T-cell (primary cell): ENCODE results near the gene SPATA19. TPM values are rescaled to one million over a fixed set of nuclear protein-coding genes. Genes with fewer than 3 reads are reported as not detected.

Source experiments
- ATAC-seq, 4 experiments: fragments of 200-7000 bp in 3 of 4; fragments of 150-1000 bp in 1 of 4; cut with Tn5 transposase; replicated peaks in 1 of 4; 1 replicate in 3 of 4; 2 replicates in 1 of 4; pipeline ENCODE4 v1.10.0; 2021; ENCODE audit warnings: moderate library complexity in 3 of 4, mild to moderate bottlenecking in 2 of 4, moderate number of reproducible peaks in 1 of 4
- CTCF ChIA-PET, 2 donors: fragments of 300-600 bp; sonication (Branson Sonifier 250); formaldehyde crosslinking; loops; one replicate each; lab custom pipeline; 2022; ENCODE audit warnings: antibody characterized with exemption in 2 of 2; lab: Charles Lee
- POLR2A ChIA-PET, 2 donors: fragments of 300-600 bp; sonication (Branson Sonifier 250); formaldehyde crosslinking; loops; one replicate each; lab custom pipeline; 2022; ENCODE audit warnings: antibody characterized with exemption in 2 of 2; lab: Charles Lee
- DNase-seq, 35 experiments: peaks; one replicate each; pipeline versions ENCODE4 v3.0.0 to v3.0.0-alpha.2; 2013 to 2023
- H3K27ac ChIP-seq: one replicate; pipeline ENCODE4 v1.5.1; 2013; ENCODE audit warnings: low read length
- H3K27me3 ChIP-seq, 2 experiments: replicated peaks in 1 of 2; 1 replicate in 1 of 2; 2 replicates in 1 of 2; pipeline versions ENCODE4 v1.6.1 to v1.7.0; 2013; ENCODE audit warnings: low read length in 1 of 2, mixed read lengths in 1 of 2; ENCODE audit not compliant: control insufficient read depth in 2 of 2, insufficient read depth in 2 of 2; ENCODE audit errors: extremely low read depth in 1 of 2
- H3K36me3 ChIP-seq, 2 donors: 1 replicate in 1 of 2; 2 replicates in 1 of 2; pipeline versions ENCODE4 v1.6.1 to v1.7.0; 2013; ENCODE audit warnings: low read length in 1 of 2; ENCODE audit not compliant: control insufficient read depth in 2 of 2, insufficient read depth in 1 of 2; ENCODE audit errors: extremely low read depth in 1 of 2
- H3K4me1 ChIP-seq, 2 experiments: 1 replicate in 1 of 2; 2 replicates in 1 of 2; pipeline versions ENCODE4 v1.6.1 to v1.7.0; 2013; ENCODE audit warnings: low read length in 2 of 2, mixed read lengths in 1 of 2; ENCODE audit not compliant: insufficient read depth in 2 of 2, control insufficient read depth in 1 of 2; ENCODE audit errors: extremely low read depth in 1 of 2
- H3K4me3 ChIP-seq, 2 donors: 1 replicate in 1 of 2; 2 replicates in 1 of 2; pipeline versions ENCODE4 v1.5.1 to v1.7.0; 2013; ENCODE audit warnings: mild to moderate bottlenecking in 2 of 2, low read length in 1 of 2, moderate library complexity in 1 of 2; ENCODE audit not compliant: control insufficient read depth in 1 of 2; ENCODE audit errors: extremely low read depth in 1 of 2
- H3K9me3 ChIP-seq: 2 replicates; pipeline ENCODE4 v1.7.0; 2013
- H3K27ac Mint-ChIP-seq, 2 donors: one replicate each; pipeline ENCODE4 v1.8.0; 2020 to 2021; ENCODE audit warnings: mild to moderate bottlenecking in 2 of 2, mixed read lengths in 2 of 2
- H3K27me3 Mint-ChIP-seq, 2 donors: one replicate each; pipeline ENCODE4 v1.8.0; 2021 to 2022; ENCODE audit warnings: mixed read lengths in 2 of 2
- H3K36me3 Mint-ChIP-seq: one replicate; pipeline ENCODE4 v1.8.0; 2021; ENCODE audit warnings: mixed read lengths
- H3K4me1 Mint-ChIP-seq, 3 donors: one replicate each; pipeline ENCODE4 v1.8.0; 2020 to 2022; ENCODE audit warnings: mixed read lengths in 3 of 3, mild to moderate bottlenecking in 1 of 3
- H3K4me3 Mint-ChIP-seq, 3 donors: one replicate each; pipeline ENCODE4 v1.8.0; 2020 to 2022; ENCODE audit warnings: mild to moderate bottlenecking in 3 of 3, mixed read lengths in 3 of 3, moderate library complexity in 3 of 3
- H3K9me3 Mint-ChIP-seq, 3 donors: one replicate each; pipeline ENCODE4 v1.8.0; 2020 to 2022; ENCODE audit warnings: mixed read lengths in 3 of 3
- WGBS: methylation state at CpG from one replicate; pipeline ENCODE4 v1.1.5; 2013; ENCODE audit warnings: missing lambda C conversion rate; ENCODE audit not compliant: insufficient coverage; 5-methylcytosine and 5-hydroxymethylcytosine counted together
- total RNA-seq, 35 experiments: library from RNA in 6 of 35; stranded (reverse) in 6 of 35; fragments of 120-200 nt in 1 of 35; gene quantifications; one replicate each; pipeline versions ENCODE4 v1.2.1 to v1.2.4 and lab custom pipeline; 2013 to 2026

SPATA19 gene
- total RNA-seq, 5 donors from 2014 or later (not counting 1 experiment from before 2014, with no cell fraction given) = not detected

DNA sequence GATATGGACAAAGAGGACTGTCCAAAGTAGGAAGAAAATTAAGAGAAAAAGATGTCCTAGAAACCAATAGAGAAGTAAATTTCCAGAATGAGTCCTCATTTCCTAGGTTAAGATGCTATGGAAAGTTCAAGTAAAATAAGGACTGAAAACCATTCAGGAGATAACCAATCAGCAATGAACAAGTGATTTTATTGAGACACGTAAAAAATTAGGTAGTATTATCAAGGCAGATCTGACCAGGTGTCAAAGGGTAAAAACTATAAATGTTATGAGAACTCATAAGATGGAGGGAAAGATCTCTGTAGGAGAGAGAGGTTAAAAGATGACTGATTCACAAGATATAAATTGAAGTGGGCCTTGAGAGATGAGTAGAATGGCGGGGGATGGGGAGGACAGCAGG, 50.2 kb downstream of the SPATA19 start:
- H3K9me3 Mint-ChIP-seq = peaks cover 10 to 27% (median 16%) of the 10 kb centered on the region in 3 donors
- no peaks in the 10 kb centered on the region for H3K36me3 ChIP-seq
- ATAC-seq = no peak

GRCh38 chr11:133794205-133794604, 51.1 kb downstream of the SPATA19 start:
- Mint-ChIP-seq H3K4me3 (no peak overlapping the region), H3K27me3 (peaks cover 6 to 29% of the 10 kb centered on the region in 2 donors), H3K36me3 (no peaks in the 10 kb centered on the region), H3K27ac (no peak overlapping the region), H3K4me1 (no peaks in the 10 kb centered on the region), H3K9me3 (peaks cover 10 to 27% (median 16%) of the 10 kb centered on the region in 3 donors)
- CTCF ChIA-PET = no interaction called here
- ATAC-seq (no peak), DNase-seq (no peak)
- no peak overlapping the region for H3K4me3 ChIP-seq
- POLR2A ChIA-PET = no interaction called here
- H3K27ac ChIP-seq = no peak overlapping the region
- WGBS = no CpG with 5 or more reads among the region's 2 CpGs
- no peaks in the 10 kb centered on the region for H3K9me3 ChIP-seq
- H3K36me3 ChIP-seq = no peaks in the 10 kb centered on the region
- peaks cover 0 to 11% of the 10 kb centered on the region in 2 experiments for H3K27me3 ChIP-seq
- no peaks in the 10 kb centered on the region for H3K4me1 ChIP-seq

More for the DNA sequence above, 50.2 kb downstream of the SPATA19 start:
- Mint-ChIP-seq H3K4me3 (no peak overlapping the region), H3K36me3 (no peaks in the 10 kb centered on the region), H3K27me3 (peaks cover 6 to 24% of the 10 kb centered on the region in 2 donors), H3K27ac (no peak overlapping the region), H3K4me1 (no peaks in the 10 kb centered on the region)
- Histone ChIP-seq H3K4me3 (no peak overlapping the region), H3K27ac (no peak overlapping the region), H3K4me1 (no peaks in the 10 kb centered on the region), H3K27me3 (peaks cover 0 to 11% of the 10 kb centered on the region in 2 experiments), H3K9me3 (no peaks in the 10 kb centered on the region)
- no peak for DNase-seq
- 89% methylated on average over 2 of the region's 2 CpGs for WGBS
- ChIA-PET POLR2A (no interaction called here), CTCF (no interaction called here)

DNA sequence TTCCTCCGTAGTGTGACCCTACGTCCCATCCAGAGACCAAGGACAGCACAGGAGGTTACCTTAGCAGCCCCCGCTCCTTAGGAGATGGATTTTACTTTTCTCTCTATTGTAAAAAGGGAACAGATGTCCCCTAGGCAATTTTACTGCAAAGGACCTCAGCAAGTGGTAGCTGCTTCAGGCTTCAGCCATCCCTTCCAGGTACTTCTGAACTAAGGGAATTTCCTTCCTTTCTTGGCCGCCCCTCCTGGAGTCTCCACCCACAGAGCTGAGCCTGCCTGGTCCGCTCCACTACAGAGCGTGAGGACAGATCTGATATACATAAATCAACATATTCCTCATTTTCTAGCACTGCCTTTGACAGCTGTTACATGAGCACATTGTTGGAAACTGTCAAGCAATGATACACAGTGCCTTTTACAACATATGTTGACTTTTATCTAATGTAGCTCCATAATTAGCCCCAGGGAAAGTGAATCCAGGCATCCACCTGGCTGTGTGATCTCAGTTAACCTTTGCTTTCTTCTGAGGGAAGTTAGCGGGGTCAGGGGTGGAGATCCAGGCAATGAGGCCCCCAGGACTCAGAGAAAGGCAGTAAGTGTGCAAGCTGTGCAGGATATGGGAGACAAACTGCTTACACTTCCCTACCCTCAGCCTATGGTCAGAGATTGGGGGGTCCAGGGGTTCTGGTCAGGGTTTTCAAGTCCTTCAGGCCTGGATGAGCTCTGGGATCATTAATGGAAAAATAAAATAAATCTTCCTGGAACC, 51.9 kb downstream of the SPATA19 start:
- no peak overlapping the region for H3K27ac ChIP-seq
- H3K4me1 ChIP-seq = no peaks in the 10 kb centered on the region
- Mint-ChIP-seq H3K27me3 (peaks cover 10 to 33% of the 10 kb centered on the region in 2 donors), H3K27ac (no peak overlapping the region), H3K4me3 (no peak overlapping the region), H3K9me3 (peaks cover 10 to 27% (median 16%) of the 10 kb centered on the region in 3 donors), H3K36me3 (no peaks in the 10 kb centered on the region), H3K4me1 (no peaks in the 10 kb centered on the region)
- no peaks in the 10 kb centered on the region for H3K9me3 ChIP-seq
- H3K36me3 ChIP-seq = no peaks in the 10 kb centered on the region
- ChIA-PET CTCF (no interaction called here), POLR2A (no interaction called here)
- ATAC-seq (no peak), DNase-seq (no peak)
- H3K4me3 ChIP-seq = no peak overlapping the region
- H3K27me3 ChIP-seq = peaks cover 0 to 11% of the 10 kb centered on the region in 2 experiments
- 26% methylated on average over 2 of the region's 7 CpGs for WGBS

DNA sequence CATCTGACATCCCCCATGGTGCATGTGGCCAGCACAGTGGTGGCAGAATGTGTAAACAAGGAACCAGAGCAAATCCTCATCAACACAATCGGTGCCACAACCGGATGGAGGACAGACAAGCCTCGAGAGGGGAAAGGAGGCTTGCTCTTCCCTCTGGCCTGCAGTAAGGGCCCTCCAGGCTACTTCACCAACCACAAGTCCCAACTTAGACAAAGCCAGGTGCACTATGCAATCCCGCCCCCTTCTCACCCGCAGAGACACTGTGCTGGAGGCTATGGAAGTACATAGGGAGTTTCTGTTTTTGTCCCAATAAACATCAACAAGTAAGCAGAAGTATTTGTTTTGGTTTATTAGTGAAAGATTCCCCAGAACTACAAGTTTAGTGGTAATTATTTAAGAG, 54.3 kb downstream of the SPATA19 start:
- H3K4me1 ChIP-seq = no peaks in the 10 kb centered on the region
- CTCF ChIA-PET = no interaction called here
- H3K4me3 Mint-ChIP-seq = no peak overlapping the region
- no peak overlapping the region for H3K27ac Mint-ChIP-seq
- no peaks in the 10 kb centered on the region for H3K9me3 ChIP-seq
- ATAC-seq = no peak
- no CpG with 5 or more reads among the region's 5 CpGs for WGBS
- peaks cover 6 to 14% of the 10 kb centered on the region in 2 experiments for H3K27me3 ChIP-seq
- peaks cover 2 to 8% (median 7%) of the 10 kb centered on the region in 3 donors for H3K4me1 Mint-ChIP-seq
- no peak overlapping the region for H3K4me3 ChIP-seq
- H3K27ac ChIP-seq = no peak overlapping the region
- no peak for DNase-seq
- peaks cover 19 to 48% of the 10 kb centered on the region in 2 donors for H3K27me3 Mint-ChIP-seq
- no peaks in the 10 kb centered on the region for H3K36me3 ChIP-seq
- peaks cover 10 to 27% (median 16%) of the 10 kb centered on the region in 3 donors for H3K9me3 Mint-ChIP-seq
- H3K36me3 Mint-ChIP-seq = no peaks in the 10 kb centered on the region
- POLR2A ChIA-PET = no interaction called here

Other genes starting within 250 kb of the SPATA19 start
- 100 to 1,000 TPM in 1 of 5 donors, 10 to 100 TPM in 4; 23.5 to 101 (median 63.1) TPM for gene IGSF9B, start 111.5 kb upstream of the SPATA19 start, total RNA-seq
- 10 to 100 TPM in 1 of 5 donors, 1 to 10 TPM in 4; 6.6 to 10.7 (median 8.2) TPM for gene JAM3, start 223.6 kb upstream of the SPATA19 start, total RNA-seq